GM12875 (cell line): Measurements from ENCODE around the gene LPAR1.

Source experiments
- H3K4me3 ChIP-seq: one replicate; pipeline ENCODE4 v1.5.1; 2011; ENCODE audit warnings: low read depth, low read length, control low read depth
- CTCF ChIP-seq: IDR thresholded peaks from 2 replicates; pipeline ENCODE4 v1.5.1; 2011; ENCODE audit warnings: low read depth, mild to moderate bottlenecking, control low read depth, inconsistent platforms, low read length, moderate library complexity, borderline replicate concordance; ENCODE audit not compliant: insufficient read depth

Gene LPAR1

GRCh38 chr9:110926828-110927487 is 111.3 kb downstream of the LPAR1 start:
- no peak for TF ChIP-seq CTCF
- no peak overlapping the region for H3K4me3 ChIP-seq

GRCh38 chr9:110923601-110924000 is 114.7 kb downstream of the LPAR1 start:
- no peak for TF ChIP-seq CTCF
- no peak overlapping the region for H3K4me3 ChIP-seq

- H3K4me3 ChIP-seq: no peak overlapping the region
- TF ChIP-seq CTCF: no peak
Observed at GRCh38 chr9:110922145-110922544, 116.1 kb downstream of the LPAR1 start.

- H3K4me3 ChIP-seq: no peak overlapping the region
- TF ChIP-seq CTCF: no peak
Observed at GRCh38 chr9:110921705-110922104, 116.6 kb downstream of the LPAR1 start.

GRCh38 chr9:110919609-110920008 is 118.7 kb downstream of the LPAR1 start:
- H3K4me3 ChIP-seq: no peak overlapping the region

GRCh38 chr9:110919050-110919435 is 119.2 kb downstream of the LPAR1 start:
- no peak for TF ChIP-seq CTCF
- no peak overlapping the region for H3K4me3 ChIP-seq

More at GRCh38 chr9:110919609-110920008, 118.7 kb downstream of the LPAR1 start:
- TF ChIP-seq CTCF: no peak

- TF ChIP-seq CTCF: no peak
- H3K4me3 ChIP-seq: no peak overlapping the region
Observed at GRCh38 chr9:110918316-110919049, 119.8 kb downstream of the LPAR1 start.
